Stomach (tissue), 9 donors: Measurements from ENCODE around the gene KISS1R. TPM values are rescaled to one million over a fixed set of nuclear protein-coding genes. Genes with fewer than 3 reads are reported as not detected.

Source experiments
- DNase-seq, 2 donors: peaks; one replicate each; pipeline versions ENCODE4 v3.0.0 to v3.0.0-alpha.2; 2013 to 2019
- H3K27ac ChIP-seq, 5 donors: fragments of 200-600 bp in 4 of 5; sonication (generic) in 4 of 5; one replicate each; pipeline ENCODE4 v1.5.1; 2013 to 2019; ENCODE audit warnings: mild to moderate bottlenecking in 1 of 5, moderate library complexity in 1 of 5
- H3K27me3 ChIP-seq, 3 donors: fragments of 200-600 bp; sonication (generic); one replicate each; pipeline ENCODE4 v1.5.1; 2017 to 2019; ENCODE audit warnings: mixed run types in 1 of 3
- H3K36me3 ChIP-seq, 4 donors: fragments of 200-600 bp; sonication (generic); 1 replicate in 3 of 4; 2 replicates in 1 of 4; pipeline ENCODE4 v1.5.1; 2016 to 2019
- H3K4me1 ChIP-seq, 4 donors: fragments of 200-600 bp; sonication (generic); one replicate each; pipeline ENCODE4 v1.5.1; 2016 to 2019
- H3K4me3 ChIP-seq, 4 donors: fragments of 200-600 bp; sonication (generic) in 3 of 4; one replicate each; pipeline ENCODE4 v1.5.1; 2016 to 2019; ENCODE audit warnings: mild to moderate bottlenecking in 1 of 4
- H3K9me3 ChIP-seq, 4 donors: fragments of 200-600 bp; sonication (generic); one replicate each; pipeline ENCODE4 v1.5.1; 2016 to 2019
- EP300 ChIP-seq: sonication (generic); formaldehyde crosslinking; IDR thresholded peaks from one replicate; pipeline ENCODE4 v1.6.1; 2017; ENCODE audit warnings: antibody characterized with exemption
- POLR2A ChIP-seq, 4 donors: fragments of 450-650 bp; IDR thresholded peaks; one replicate each; pipeline ENCODE4 v1.6.1; 2016; ENCODE audit warnings: antibody characterized with exemption in 4 of 4, control low read depth in 2 of 4, mild to moderate bottlenecking in 1 of 4, moderate library complexity in 1 of 4
- POLR2AphosphoS5 ChIP-seq, 3 donors: sonication (generic); formaldehyde crosslinking; IDR thresholded peaks; one replicate each; pipeline ENCODE4 v1.6.1; 2016; ENCODE audit warnings: antibody characterized with exemption in 3 of 3
- WGBS, 5 donors: extraction: QIAGEN DNeasy Blood & Tissue Kit in 3 of 5; methylation state at CpG; one replicate each; pipeline versions ENCODE4 v1.1.5 to v1.1.7; 2013 to 2018; 5-methylcytosine and 5-hydroxymethylcytosine counted together
- intact Hi-C: fragments of 100-400 bp; cut with DNase I; formaldehyde crosslinking; loops from one replicate; pipeline ENCODE4 v1.15.1; 2023; ENCODE audit warnings: low total_unique reads
- polyA plus RNA-seq, 3 donors: library from polyadenylated mRNA; stranded (reverse); fragments of 200-250 nt; gene quantifications; one replicate each; pipeline ENCODE4 v1.2.3, GENCODE V29; 2013
- total RNA-seq, 5 donors: library from RNA; depleted of rRNA; stranded (reverse); fragments of >200 nt; gene quantifications; one replicate each; pipeline versions ENCODE4 v1.1.0 to v1.2.3, GENCODE V29; 2014 to 2016
- TF ChIP-seq, protein P1 (sequence below), 7 experiments: fragments of 450-650 bp in 4 of 7; fragments of 200-600 bp in 3 of 7; sonication (generic) in 3 of 7; IDR thresholded peaks; one replicate each; pipeline ENCODE4 v1.5.1; 2016 to 2019; ENCODE audit warnings: antibody characterized with exemption in 7 of 7, control low read depth in 2 of 7, mild to moderate bottlenecking in 1 of 7
- donor health status: healthy with polysubstance abuse.
- donor health status: Bipolar disorder and iron deficiency.
- donor health status: healthy.

The KISS1R gene
- total and polyA plus RNA-seq, 8 donors: not detected

DNA sequence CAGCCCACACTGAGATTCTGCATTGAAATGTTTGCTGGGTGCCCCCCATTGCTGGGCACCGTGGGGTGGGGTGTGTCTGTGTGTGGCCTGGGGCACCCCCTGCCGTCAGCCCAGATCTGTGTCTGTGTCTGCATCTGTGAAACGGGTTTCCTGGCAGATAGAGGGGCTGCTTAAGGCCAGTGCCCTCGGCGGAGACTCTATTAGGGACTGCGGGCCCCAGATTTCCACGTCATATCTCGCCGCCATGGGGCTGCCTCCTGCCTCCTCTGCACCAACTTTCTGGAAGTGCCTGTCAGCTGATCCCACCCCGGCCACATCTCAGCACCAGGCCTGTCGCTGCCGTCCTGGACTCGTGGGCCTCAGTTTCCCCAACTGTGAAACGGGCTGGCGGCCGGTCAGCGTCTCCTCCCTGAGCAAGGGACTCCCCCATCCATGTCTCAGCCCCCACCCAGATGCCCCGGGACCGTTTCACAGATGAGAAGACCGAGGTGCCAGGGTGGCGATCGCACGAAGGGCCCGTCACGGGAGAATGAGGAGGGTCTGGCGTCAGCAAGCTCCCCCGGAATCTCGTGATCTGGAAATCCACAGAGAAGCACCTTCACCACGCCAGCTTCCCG is 30.1 kb downstream of the KISS1R start:
- WGBS, 5 donors: 85 to 88% (median 87%) methylated on average over 17 to 30 of the region's 30 CpGs
- TF ChIP-seq, protein P1, sequence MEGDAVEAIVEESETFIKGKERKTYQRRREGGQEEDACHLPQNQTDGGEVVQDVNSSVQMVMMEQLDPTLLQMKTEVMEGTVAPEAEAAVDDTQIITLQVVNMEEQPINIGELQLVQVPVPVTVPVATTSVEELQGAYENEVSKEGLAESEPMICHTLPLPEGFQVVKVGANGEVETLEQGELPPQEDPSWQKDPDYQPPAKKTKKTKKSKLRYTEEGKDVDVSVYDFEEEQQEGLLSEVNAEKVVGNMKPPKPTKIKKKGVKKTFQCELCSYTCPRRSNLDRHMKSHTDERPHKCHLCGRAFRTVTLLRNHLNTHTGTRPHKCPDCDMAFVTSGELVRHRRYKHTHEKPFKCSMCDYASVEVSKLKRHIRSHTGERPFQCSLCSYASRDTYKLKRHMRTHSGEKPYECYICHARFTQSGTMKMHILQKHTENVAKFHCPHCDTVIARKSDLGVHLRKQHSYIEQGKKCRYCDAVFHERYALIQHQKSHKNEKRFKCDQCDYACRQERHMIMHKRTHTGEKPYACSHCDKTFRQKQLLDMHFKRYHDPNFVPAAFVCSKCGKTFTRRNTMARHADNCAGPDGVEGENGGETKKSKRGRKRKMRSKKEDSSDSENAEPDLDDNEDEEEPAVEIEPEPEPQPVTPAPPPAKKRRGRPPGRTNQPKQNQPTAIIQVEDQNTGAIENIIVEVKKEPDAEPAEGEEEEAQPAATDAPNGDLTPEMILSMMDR (IDR thresholded peaks at IDR 0.05): no peak
- no peak for TF ChIP-seq EP300
- no peak for TF ChIP-seq POLR2A (IDR thresholded peaks at IDR 0.05)
- no peak for TF ChIP-seq POLR2AphosphoS5 (IDR thresholded peaks at IDR 0.05)
- peaks cover 0 to 9% (median 0%) of the 10 kb centered on the region in 3 donors for H3K27me3 ChIP-seq
- H3K4me1 ChIP-seq: peaks cover 6 to 39% (median 13%) of the 10 kb centered on the region in 4 donors
- intact Hi-C loops: no loop called here
- H3K9me3 ChIP-seq: no peaks in the 10 kb centered on the region
- H3K36me3 ChIP-seq: peaks cover 0 to 8% (median 2%) of the 10 kb centered on the region in 4 donors
- no peak for DNase-seq
- no peak overlapping the region for H3K4me3 ChIP-seq
- no peak overlapping the region for H3K27ac ChIP-seq

DNA sequence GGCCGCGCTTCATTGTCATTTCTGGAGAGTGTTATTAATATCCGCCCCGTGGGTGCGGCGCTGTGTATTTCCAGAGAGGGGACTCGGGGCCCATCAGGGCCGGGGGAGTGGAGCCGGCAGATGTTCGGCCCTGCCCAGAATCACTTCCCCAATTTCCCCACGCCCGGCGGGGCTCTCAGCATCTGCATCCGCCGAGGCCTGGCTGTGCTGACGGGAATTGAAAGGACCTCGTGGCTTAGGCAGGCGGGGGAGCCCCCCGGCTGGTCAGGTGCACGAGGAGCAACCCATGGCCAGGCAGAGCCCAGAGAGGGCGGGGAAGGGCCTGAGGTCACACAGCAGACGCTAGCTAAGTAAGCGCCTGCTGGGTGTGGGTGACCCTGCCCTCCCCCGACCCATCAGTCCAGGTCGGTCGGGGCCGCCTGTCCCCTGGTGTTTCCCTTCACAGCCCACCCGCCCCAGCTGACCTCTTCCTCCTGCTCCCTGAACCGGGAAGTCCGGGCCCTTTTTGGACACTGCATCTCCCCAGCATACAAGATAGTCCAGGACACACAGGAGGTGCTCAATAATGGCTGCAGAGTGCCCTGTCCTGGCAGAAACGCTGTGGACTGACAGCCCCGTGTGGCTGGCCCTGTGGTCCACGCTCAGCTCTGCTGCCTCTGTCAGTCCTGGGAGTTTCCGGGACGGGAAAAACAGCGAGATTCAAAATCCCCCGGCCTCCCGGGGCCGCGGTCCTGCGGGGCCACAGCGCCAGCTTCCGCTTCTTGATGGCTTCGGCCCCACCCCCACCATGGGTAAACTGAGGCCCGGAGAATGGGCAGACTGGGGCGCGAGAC is 30.8 kb downstream of the KISS1R start:
- intact Hi-C loops: no loop called here
- Histone ChIP-seq H3K36me3 (peaks cover 0 to 8% (median 2%) of the 10 kb centered on the region in 4 donors), H3K27me3 (peaks cover 0 to 15% (median 0%) of the 10 kb centered on the region in 3 donors), H3K27ac (peak overlapping the region in 1 of 5 donors; percentile 26), H3K4me1 (peaks cover 11 to 39% (median 17%) of the 10 kb centered on the region in 4 donors), H3K4me3 (no peak overlapping the region), H3K9me3 (no peaks in the 10 kb centered on the region)
- TF ChIP-seq EP300 (no peak), POLR2AphosphoS5 (IDR thresholded peaks at IDR 0.05) (no peak)
- TF ChIP-seq, protein P1 (IDR thresholded peaks at IDR 0.05): no peak
- DNase-seq: peak; percentile 59 to 71
- 80 to 90% (median 85%) methylated on average over 41 to 47 of the region's 47 CpGs for WGBS, 5 donors

DNA sequence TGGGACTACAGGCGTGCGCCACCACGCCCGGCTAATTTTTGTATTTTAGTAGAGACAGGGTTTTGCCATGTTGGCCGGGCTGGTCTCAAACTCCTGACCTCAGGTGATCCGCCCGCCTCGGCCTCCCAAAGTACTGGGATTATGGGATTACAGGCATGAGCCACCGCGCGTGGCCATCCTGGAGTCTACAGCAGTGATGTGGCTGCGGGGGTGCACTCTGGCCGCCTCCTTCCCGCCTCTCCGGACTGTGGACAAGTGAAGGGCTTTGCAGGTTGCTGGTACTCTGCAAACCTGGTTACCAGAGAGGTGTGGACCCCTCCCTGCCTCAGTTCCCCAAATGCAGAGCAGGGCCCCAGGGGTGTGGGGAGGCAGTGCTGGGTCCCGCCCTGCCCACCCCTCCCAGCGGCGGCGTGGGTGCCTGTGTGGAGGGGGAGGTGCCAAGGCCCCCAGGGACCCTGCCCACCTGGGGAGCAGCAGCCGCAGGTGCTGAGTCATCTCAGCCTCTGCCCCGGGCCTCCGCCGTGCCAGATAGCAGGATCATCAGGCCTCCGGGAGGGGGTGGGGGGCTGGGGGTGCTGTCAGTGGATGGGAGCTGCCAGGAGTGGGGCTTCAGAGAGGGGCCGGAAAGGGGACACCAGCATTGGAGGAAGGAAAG is 31.8 kb downstream of the KISS1R start:
- 80 to 92% (median 84%) methylated on average over 16 to 25 of the region's 25 CpGs for WGBS, 5 donors
- H3K36me3 ChIP-seq: peaks cover 0 to 8% (median 0%) of the 10 kb centered on the region in 4 donors
- H3K27ac ChIP-seq: no peak overlapping the region
- no peaks in the 10 kb centered on the region for H3K9me3 ChIP-seq
- TF ChIP-seq EP300 (no peak), POLR2AphosphoS5 (IDR thresholded peaks at IDR 0.05) (no peak), POLR2A (IDR thresholded peaks at IDR 0.05) (no peak)
- TF ChIP-seq, protein P1 (IDR thresholded peaks at IDR 0.05): no peak
- H3K4me3 ChIP-seq: no peak overlapping the region
- DNase-seq: no peak
- peaks cover 18 to 44% (median 25%) of the 10 kb centered on the region in 4 donors for H3K4me1 ChIP-seq
- peaks cover 0 to 26% (median 6%) of the 10 kb centered on the region in 3 donors for H3K27me3 ChIP-seq
- intact Hi-C loops: no loop called here

DNA sequence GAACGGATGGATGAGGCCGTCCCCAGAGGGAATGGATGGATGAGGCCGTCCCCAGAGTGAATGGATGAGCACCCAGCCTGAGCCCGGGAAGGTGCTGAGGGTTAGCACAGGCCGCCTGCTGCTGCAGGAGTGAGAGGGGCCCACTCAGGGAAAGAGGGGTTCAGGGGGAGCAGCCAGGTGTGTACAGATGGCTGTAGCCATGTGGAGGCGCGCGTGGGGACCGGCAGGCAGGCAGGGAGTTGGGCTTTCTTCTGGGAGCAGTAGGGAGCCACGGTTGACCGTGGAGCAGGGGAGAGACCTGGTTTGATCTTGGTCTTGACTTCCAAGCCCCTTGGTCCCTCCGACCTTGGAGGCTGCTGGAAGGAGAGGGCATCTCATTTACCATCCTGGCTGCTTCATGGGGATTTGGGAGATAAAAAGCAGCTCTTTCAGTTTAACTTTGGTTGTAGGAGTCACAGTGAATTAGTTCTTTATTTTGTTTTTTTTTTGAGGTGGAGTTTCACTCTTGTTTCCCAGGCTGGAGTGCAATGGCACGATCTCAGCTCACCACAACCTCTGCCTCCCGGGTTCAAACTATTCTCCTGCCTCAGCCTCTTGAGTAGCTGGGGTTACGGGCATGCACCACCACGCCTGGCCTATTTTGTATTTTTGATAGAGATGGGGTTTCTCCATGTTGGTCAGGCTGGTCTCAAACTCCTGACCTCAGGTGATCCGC is 33.4 kb downstream of the KISS1R start:
- 81 to 93% (median 85%) methylated on average over 17 of the region's 17 CpGs for WGBS, 5 donors
- TF ChIP-seq EP300: no peak
- TF ChIP-seq, protein P1 (IDR thresholded peaks at IDR 0.05): no peak
- no peak for TF ChIP-seq POLR2A (IDR thresholded peaks at IDR 0.05)
- no peak for TF ChIP-seq POLR2AphosphoS5 (IDR thresholded peaks at IDR 0.05)
- H3K27me3 ChIP-seq: peaks cover 0 to 23% (median 6%) of the 10 kb centered on the region in 3 donors
- H3K9me3 ChIP-seq: no peaks in the 10 kb centered on the region
- no peak overlapping the region for H3K27ac ChIP-seq
- H3K4me3 ChIP-seq: no peak overlapping the region
- peaks cover 0 to 8% (median 0%) of the 10 kb centered on the region in 4 donors for H3K36me3 ChIP-seq
- no peak for DNase-seq
- H3K4me1 ChIP-seq: peaks cover 12 to 41% (median 16%) of the 10 kb centered on the region in 4 donors
- intact Hi-C loops: no loop called here
